ENCODE results near the gene EPM2A.

DNA sequence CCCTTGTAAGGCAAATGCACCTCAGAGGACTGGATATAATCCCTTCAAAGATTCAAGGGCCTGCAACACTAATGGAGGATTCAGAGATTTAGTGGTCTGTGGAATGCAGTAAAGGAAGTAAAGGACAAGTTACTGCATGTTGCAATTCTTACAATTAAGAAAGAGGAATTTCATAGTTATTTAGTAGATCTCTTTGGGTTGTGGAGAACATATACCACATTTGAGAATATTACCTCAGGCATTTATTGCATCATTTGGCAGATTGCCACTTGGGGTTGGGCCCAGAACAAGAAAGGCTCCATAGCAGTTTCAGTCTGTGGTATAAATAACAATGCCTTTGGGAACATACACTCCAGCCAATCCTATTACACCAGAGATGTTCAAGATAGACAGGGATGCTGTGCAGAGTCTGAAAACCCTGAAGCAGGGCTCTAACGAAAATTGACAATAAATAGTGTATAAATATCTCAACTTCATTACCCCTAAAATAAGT lies 20.9 kb upstream of the EPM2A start:
- TF ChIP-seq, protein P1, sequence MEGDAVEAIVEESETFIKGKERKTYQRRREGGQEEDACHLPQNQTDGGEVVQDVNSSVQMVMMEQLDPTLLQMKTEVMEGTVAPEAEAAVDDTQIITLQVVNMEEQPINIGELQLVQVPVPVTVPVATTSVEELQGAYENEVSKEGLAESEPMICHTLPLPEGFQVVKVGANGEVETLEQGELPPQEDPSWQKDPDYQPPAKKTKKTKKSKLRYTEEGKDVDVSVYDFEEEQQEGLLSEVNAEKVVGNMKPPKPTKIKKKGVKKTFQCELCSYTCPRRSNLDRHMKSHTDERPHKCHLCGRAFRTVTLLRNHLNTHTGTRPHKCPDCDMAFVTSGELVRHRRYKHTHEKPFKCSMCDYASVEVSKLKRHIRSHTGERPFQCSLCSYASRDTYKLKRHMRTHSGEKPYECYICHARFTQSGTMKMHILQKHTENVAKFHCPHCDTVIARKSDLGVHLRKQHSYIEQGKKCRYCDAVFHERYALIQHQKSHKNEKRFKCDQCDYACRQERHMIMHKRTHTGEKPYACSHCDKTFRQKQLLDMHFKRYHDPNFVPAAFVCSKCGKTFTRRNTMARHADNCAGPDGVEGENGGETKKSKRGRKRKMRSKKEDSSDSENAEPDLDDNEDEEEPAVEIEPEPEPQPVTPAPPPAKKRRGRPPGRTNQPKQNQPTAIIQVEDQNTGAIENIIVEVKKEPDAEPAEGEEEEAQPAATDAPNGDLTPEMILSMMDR (IDR thresholded peaks at IDR 0.05; ENCODE audit: low read depth, low read length, poor library complexity, severe bottlenecking): no peak
- no peak for TF ChIP-seq EZH2phosphoT487 (IDR thresholded peaks at IDR 0.05; ENCODE audit: borderline replicate concordance, low read length)

Data from DOHH2 (cell line).